Stimulated activated naive CD8-positive, alpha-beta T cell treated with anti-CD3 and anti-CD28 coated beads, Interleukin-15, Interleukin-2, amounts not matched to agents 100 ng/mL and 50 ng/mL, for 24 hours (primary cell): ENCODE data around the gene EMC9.
A peak's percentile ranks its signal among the peaks of the same experiment; 100 is the strongest.

Source experiments
- H3K27ac Mint-ChIP-seq: one replicate; pipeline ENCODE4 v1.8.0; 2021; ENCODE audit warnings: mild to moderate bottlenecking, mixed read lengths
- H3K27me3 Mint-ChIP-seq: one replicate; pipeline ENCODE4 v1.8.0; 2021; ENCODE audit warnings: mixed read lengths
- H3K36me3 Mint-ChIP-seq: one replicate; pipeline ENCODE4 v1.8.0; 2021; ENCODE audit warnings: low read depth, mixed read lengths
- H3K4me1 Mint-ChIP-seq: one replicate; pipeline ENCODE4 v1.8.0; 2021; ENCODE audit warnings: low read depth, mixed read lengths
- H3K4me3 Mint-ChIP-seq: one replicate; pipeline ENCODE4 v1.8.0; 2021; ENCODE audit warnings: mild to moderate bottlenecking, mixed read lengths
- H3K9me3 Mint-ChIP-seq: one replicate; pipeline ENCODE4 v1.8.0; 2021; ENCODE audit warnings: mixed read lengths

EMC9 gene

GRCh38 chr14:24141097-24141880 is at the start of gene EMC9:
Gene EMC9 (minus strand): TSS chr14:24141591. CDS start chr14:24141304, 287 bp downstream.
- peaks cover 81% of the 10 kb centered on the region for H3K36me3 Mint-ChIP-seq
- H3K27ac Mint-ChIP-seq, result peak within 1 kb of the TSS; percentile 92
- peaks cover 77% of the 10 kb centered on the region for H3K4me1 Mint-ChIP-seq
- no peaks in the 10 kb centered on the region for H3K27me3 Mint-ChIP-seq
- no peaks in the 10 kb centered on the region for H3K9me3 Mint-ChIP-seq
- H3K4me3 Mint-ChIP-seq, result peak within 1 kb of the TSS; percentile 98

GRCh38 chr14:24190416-24190815 is 49.0 kb upstream of the EMC9 start:
- Mint-ChIP-seq H3K36me3 (peaks cover 47% of the 10 kb centered on the region), H3K4me1 (peaks cover 59% of the 10 kb centered on the region), H3K9me3 (no peaks in the 10 kb centered on the region), H3K4me3 (no peak overlapping the region), H3K27me3 (no peaks in the 10 kb centered on the region), H3K27ac (no peak overlapping the region)

GRCh38 chr14:24189460-24189859 is 48.1 kb upstream of the EMC9 start:
- no peaks in the 10 kb centered on the region for H3K9me3 Mint-ChIP-seq
- H3K27me3 Mint-ChIP-seq, result no peaks in the 10 kb centered on the region
- peak overlapping the region; percentile 90 for H3K4me3 Mint-ChIP-seq
- peaks cover 53% of the 10 kb centered on the region for H3K4me1 Mint-ChIP-seq
- peaks cover 50% of the 10 kb centered on the region for H3K36me3 Mint-ChIP-seq
- peak overlapping the region; percentile 95 for H3K27ac Mint-ChIP-seq

GRCh38 chr14:24189059-24189375 is 47.6 kb upstream of the EMC9 start:
- H3K4me3 Mint-ChIP-seq, result peak overlapping the region; percentile 90
- peaks cover 48% of the 10 kb centered on the region for H3K4me1 Mint-ChIP-seq
- H3K36me3 Mint-ChIP-seq, result peaks cover 50% of the 10 kb centered on the region
- H3K27ac Mint-ChIP-seq, result peak overlapping the region; percentile 95
- no peaks in the 10 kb centered on the region for H3K27me3 Mint-ChIP-seq
- H3K9me3 Mint-ChIP-seq, result no peaks in the 10 kb centered on the region

GRCh38 chr14:24188251-24189058 is 47.1 kb upstream of the EMC9 start, which contains the start of gene IPO4:
Gene IPO4 (minus strand): TSS chr14:24188816. CDS start chr14:24188787, 29 bp downstream.
- H3K27ac Mint-ChIP-seq, result peak within 1 kb of the TSS; percentile 95
- peaks cover 53% of the 10 kb centered on the region for H3K36me3 Mint-ChIP-seq

GRCh38 chr14:24187539-24187915 is 46.1 kb upstream of the EMC9 start:
- no peaks in the 10 kb centered on the region for H3K27me3 Mint-ChIP-seq
- peak overlapping the region; percentile 95 for H3K27ac Mint-ChIP-seq
- H3K4me1 Mint-ChIP-seq, result peaks cover 39% of the 10 kb centered on the region
- peaks cover 53% of the 10 kb centered on the region for H3K36me3 Mint-ChIP-seq
- no peaks in the 10 kb centered on the region for H3K9me3 Mint-ChIP-seq
- peak overlapping the region; percentile 90 for H3K4me3 Mint-ChIP-seq

More at GRCh38 chr14:24188251-24189058, 47.1 kb upstream of the EMC9 start, which contains the start of gene IPO4:
- Mint-ChIP-seq H3K27me3 (no peaks in the 10 kb centered on the region), H3K4me3 (peak within 1 kb of the TSS; percentile 90), H3K4me1 (peaks cover 46% of the 10 kb centered on the region), H3K9me3 (no peaks in the 10 kb centered on the region)

- H3K9me3 Mint-ChIP-seq, result no peaks in the 10 kb centered on the region
- H3K4me1 Mint-ChIP-seq, result peaks cover 34% of the 10 kb centered on the region
- peak overlapping the region; percentile 90 for H3K4me3 Mint-ChIP-seq
- H3K27ac Mint-ChIP-seq, result peak overlapping the region; percentile 59
- H3K27me3 Mint-ChIP-seq, result no peaks in the 10 kb centered on the region
- peaks cover 54% of the 10 kb centered on the region for H3K36me3 Mint-ChIP-seq
These were observed 45.6 kb upstream of the EMC9 start for GRCh38 chr14:24186831-24187538.

GRCh38 chr14:24185741-24186140 is 44.4 kb upstream of the EMC9 start:
- Mint-ChIP-seq H3K4me1 (peaks cover 32% of the 10 kb centered on the region), H3K36me3 (peaks cover 57% of the 10 kb centered on the region), H3K27me3 (no peaks in the 10 kb centered on the region), H3K4me3 (no peak overlapping the region), H3K9me3 (no peaks in the 10 kb centered on the region), H3K27ac (peak overlapping the region; percentile 55)

- Mint-ChIP-seq H3K27ac (no peak overlapping the region), H3K9me3 (no peaks in the 10 kb centered on the region), H3K4me1 (peaks cover 27% of the 10 kb centered on the region), H3K4me3 (no peak overlapping the region), H3K27me3 (no peaks in the 10 kb centered on the region), H3K36me3 (peaks cover 54% of the 10 kb centered on the region)
These were observed 43.6 kb upstream of the EMC9 start for GRCh38 chr14:24185026-24185425.

GRCh38 chr14:24184104-24184970 is 42.9 kb upstream of the EMC9 start:
- Mint-ChIP-seq H3K36me3 (peaks cover 57% of the 10 kb centered on the region), H3K4me3 (no peak overlapping the region)

GRCh38 chr14:24183014-24183481 is 41.7 kb upstream of the EMC9 start:
- Mint-ChIP-seq H3K4me3 (no peak overlapping the region), H3K27me3 (no peaks in the 10 kb centered on the region), H3K9me3 (no peaks in the 10 kb centered on the region), H3K36me3 (peaks cover 63% of the 10 kb centered on the region), H3K27ac (no peak overlapping the region), H3K4me1 (peaks cover 16% of the 10 kb centered on the region)

More at GRCh38 chr14:24184104-24184970, 42.9 kb upstream of the EMC9 start:
- no peaks in the 10 kb centered on the region for H3K27me3 Mint-ChIP-seq
- H3K9me3 Mint-ChIP-seq, result no peaks in the 10 kb centered on the region
- peaks cover 23% of the 10 kb centered on the region for H3K4me1 Mint-ChIP-seq
- H3K27ac Mint-ChIP-seq, result no peak overlapping the region

GRCh38 chr14:24182110-24182882 is 40.9 kb upstream of the EMC9 start:
- H3K27me3 Mint-ChIP-seq, result no peaks in the 10 kb centered on the region
- no peaks in the 10 kb centered on the region for H3K9me3 Mint-ChIP-seq
- no peak overlapping the region for H3K4me3 Mint-ChIP-seq
- peaks cover 9% of the 10 kb centered on the region for H3K4me1 Mint-ChIP-seq
- H3K36me3 Mint-ChIP-seq, result peaks cover 57% of the 10 kb centered on the region
- H3K27ac Mint-ChIP-seq, result peak overlapping the region; percentile 65

GRCh38 chr14:24181371-24182077 is 40.1 kb upstream of the EMC9 start:
- Mint-ChIP-seq H3K27me3 (no peaks in the 10 kb centered on the region), H3K4me3 (no peak overlapping the region), H3K27ac (no peak overlapping the region), H3K36me3 (peaks cover 56% of the 10 kb centered on the region), H3K9me3 (no peaks in the 10 kb centered on the region), H3K4me1 (peaks cover 3% of the 10 kb centered on the region)
